Measurements from ENCODE around the gene CPVL. TPM values are rescaled to one million over a fixed set of nuclear protein-coding genes. Genes with fewer than 3 reads are reported as not detected.
"Not testable (repeated sequence)": the region's sequence is repeated elsewhere in the genome, so short reads cannot be mapped to it uniquely, and the experiment has no call there.

CPVL gene
- total RNA-seq, 2 experiments from 2014 or later = not detected

DNA sequence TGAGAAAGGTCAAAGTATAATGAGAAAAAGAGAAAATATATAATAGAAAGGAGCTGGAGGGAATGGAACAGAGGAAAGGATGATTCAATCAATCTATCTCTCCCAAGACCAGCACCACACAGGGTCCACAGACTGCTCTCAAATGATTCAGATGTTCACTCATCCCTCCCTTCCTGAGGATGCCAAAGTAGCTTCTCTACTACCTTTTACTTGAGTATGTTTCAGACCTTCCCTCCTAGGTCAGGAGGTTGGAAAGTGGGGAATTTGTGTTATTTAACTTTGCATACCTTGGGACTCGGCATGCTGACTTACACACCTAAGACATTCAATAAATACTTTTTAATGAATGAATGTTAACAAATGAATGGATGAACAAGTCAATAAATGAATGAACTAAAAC lies 30.6 kb downstream of the CPVL start:
- Mint-ChIP-seq H3K4me3 (no peak overlapping the region), H3K27ac (no peak overlapping the region), H3K27me3 (peaks cover 24% of the 10 kb centered on the region), H3K36me3 (no peaks in the 10 kb centered on the region), H3K4me1 (peaks cover 6% of the 10 kb centered on the region), H3K9me3 (no peaks in the 10 kb centered on the region)
- no peak for DNase-seq

DNA sequence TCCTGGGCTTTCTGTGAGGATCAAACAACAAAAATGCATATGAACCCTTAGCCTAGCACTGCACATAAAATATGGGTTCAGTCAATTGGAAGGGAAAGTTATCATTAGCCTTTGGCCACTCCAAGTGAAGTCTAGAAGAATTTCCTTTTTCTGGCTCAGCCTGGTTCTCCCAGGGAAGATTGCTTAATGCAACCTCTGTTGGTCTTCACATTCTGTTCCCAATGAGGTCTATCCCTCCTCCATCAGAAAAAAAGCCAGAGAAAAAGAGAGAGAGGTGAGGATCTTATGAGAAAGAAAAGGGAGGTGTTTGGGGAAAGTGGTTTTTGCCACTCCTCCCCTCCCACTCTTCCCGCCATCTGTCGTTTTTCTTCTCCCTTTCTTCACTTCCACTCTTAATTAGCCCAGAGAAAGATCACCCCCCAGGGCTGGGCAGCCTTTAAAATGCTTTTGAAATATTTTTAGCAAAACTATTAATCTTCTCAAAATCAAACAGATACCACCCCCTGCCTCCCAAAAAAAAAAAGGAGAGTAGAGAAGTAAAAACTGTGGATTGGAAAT lies 31.1 kb downstream of the CPVL start:
- Mint-ChIP-seq H3K27me3 (peaks cover 27% of the 10 kb centered on the region), H3K9me3 (no peaks in the 10 kb centered on the region), H3K4me3 (no peak overlapping the region), H3K36me3 (no peaks in the 10 kb centered on the region), H3K27ac (no peak overlapping the region), H3K4me1 (peaks cover 6% of the 10 kb centered on the region)
- no peak for DNase-seq

DNA sequence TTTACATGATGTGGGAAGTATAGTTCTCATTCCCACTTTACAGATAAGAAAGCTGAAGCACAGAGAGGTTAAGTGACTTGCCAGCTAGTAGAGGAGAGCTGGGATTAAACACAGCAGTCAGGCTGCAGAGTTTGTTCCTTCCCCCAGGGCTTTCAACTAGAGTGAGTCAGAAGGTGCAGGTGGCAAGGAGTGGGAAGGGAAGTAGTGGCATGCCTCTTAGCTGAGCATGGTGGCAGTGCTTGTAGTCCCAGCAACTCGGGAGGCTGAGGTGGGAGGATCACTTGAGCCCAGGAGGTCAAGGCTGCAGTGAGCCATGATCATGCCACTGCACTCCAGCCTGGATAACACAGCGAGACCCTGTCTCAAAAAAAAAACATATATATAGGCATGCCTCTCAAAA lies 32.1 kb downstream of the CPVL start:
- not testable (repeated sequence) for H3K4me3 Mint-ChIP-seq, H3K27ac Mint-ChIP-seq, H3K36me3 Mint-ChIP-seq, H3K9me3 Mint-ChIP-seq, H3K4me1 Mint-ChIP-seq, DNase-seq
- peaks cover 27% of the 10 kb centered on the region for H3K27me3 Mint-ChIP-seq

DNA sequence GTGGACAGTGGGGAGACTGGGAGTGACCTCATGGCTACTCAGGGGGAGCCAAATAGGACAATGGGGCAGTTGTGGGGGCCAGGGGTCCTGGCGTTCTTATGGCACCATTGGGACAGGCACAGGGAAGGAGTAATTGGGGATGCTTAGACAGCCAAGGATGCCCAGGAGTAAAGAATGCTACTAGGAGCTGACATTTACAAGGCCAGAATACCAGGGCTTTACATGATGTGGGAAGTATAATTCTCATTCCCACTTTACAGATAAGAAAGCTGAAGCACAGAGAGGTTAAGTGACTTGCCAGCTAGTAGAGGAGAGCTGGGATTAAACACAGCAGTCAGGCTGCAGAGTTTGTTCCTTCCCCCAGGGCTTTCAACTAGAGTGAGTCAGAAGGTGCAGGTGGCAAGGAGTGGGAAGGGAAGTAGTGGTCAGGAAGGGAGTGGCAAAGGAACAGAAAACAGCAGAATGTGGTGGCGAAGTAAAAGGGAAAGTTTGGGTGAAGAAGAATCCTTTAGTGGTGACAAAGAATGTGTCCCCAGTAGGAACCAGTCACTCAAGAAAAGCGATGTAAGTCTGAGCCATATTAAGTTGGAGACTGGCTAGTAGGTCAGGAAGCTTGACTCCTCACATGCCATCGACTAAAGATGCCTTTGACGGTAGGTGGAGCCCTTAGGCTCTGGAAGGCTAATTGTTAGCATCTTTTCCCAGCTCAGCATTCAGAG lies 32.8 kb downstream of the CPVL start:
- no peaks in the 10 kb centered on the region for H3K9me3 Mint-ChIP-seq
- H3K36me3 Mint-ChIP-seq = no peaks in the 10 kb centered on the region
- peaks cover 6% of the 10 kb centered on the region for H3K4me1 Mint-ChIP-seq
- peaks cover 22% of the 10 kb centered on the region for H3K27me3 Mint-ChIP-seq
- H3K27ac Mint-ChIP-seq = no peak overlapping the region
- no peak for DNase-seq
- H3K4me3 Mint-ChIP-seq = no peak overlapping the region

GRCh38 chr7:29112721-29113120 lies 33.6 kb downstream of the CPVL start:
- Mint-ChIP-seq H3K27ac (no peak overlapping the region), H3K27me3 (peaks cover 22% of the 10 kb centered on the region), H3K4me3 (no peak overlapping the region), H3K36me3 (no peaks in the 10 kb centered on the region), H3K9me3 (no peaks in the 10 kb centered on the region), H3K4me1 (peaks cover 6% of the 10 kb centered on the region)
- DNase-seq = no peak

DNA sequence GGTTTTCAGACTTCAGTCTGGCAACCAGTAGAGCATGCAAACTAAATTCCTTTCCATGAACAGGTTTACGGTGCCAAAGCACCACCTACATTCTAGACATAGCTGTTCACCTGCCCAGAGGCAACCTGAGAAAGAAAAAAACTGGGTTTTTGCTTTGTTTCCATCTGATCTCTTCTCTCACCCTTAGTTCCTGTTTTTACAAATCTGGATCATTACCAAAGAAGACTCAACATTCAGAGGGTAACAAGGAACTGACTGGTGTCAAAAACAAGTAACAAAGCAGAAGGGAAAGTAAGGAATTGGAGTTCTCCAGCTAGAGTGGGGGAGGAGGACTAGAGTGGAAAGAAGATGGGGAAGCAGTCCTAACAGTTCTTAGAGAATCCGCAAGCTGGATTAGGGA lies 36.4 kb downstream of the CPVL start:
- DNase-seq = no peak
- Mint-ChIP-seq H3K27ac (no peak overlapping the region), H3K4me3 (no peak overlapping the region), H3K4me1 (peaks cover 6% of the 10 kb centered on the region), H3K36me3 (no peaks in the 10 kb centered on the region), H3K27me3 (peaks cover 12% of the 10 kb centered on the region), H3K9me3 (no peaks in the 10 kb centered on the region)

- Mint-ChIP-seq H3K27me3 (peaks cover 8% of the 10 kb centered on the region), H3K36me3 (no peaks in the 10 kb centered on the region), H3K4me1 (peaks cover 6% of the 10 kb centered on the region), H3K27ac (no peak overlapping the region), H3K9me3 (no peaks in the 10 kb centered on the region), H3K4me3 (no peak overlapping the region)
- no peak for DNase-seq
Measured at GRCh38 chr7:29109358-29109757, 37.0 kb downstream of the CPVL start.

- Mint-ChIP-seq H3K36me3 (no peaks in the 10 kb centered on the region), H3K27me3 (peaks cover 4% of the 10 kb centered on the region), H3K27ac (no peak overlapping the region), H3K9me3 (no peaks in the 10 kb centered on the region), H3K4me1 (peaks cover 3% of the 10 kb centered on the region), H3K4me3 (no peak overlapping the region)
- DNase-seq = no peak
Measured at GRCh38 chr7:29107056-29107455, 39.3 kb downstream of the CPVL start.

GRCh38 chr7:29106669-29106988 lies 39.7 kb downstream of the CPVL start:
- Mint-ChIP-seq H3K27me3 (peaks cover 4% of the 10 kb centered on the region), H3K36me3 (no peaks in the 10 kb centered on the region), H3K9me3 (no peaks in the 10 kb centered on the region), H3K27ac (no peak overlapping the region), H3K4me3 (no peak overlapping the region), H3K4me1 (peaks cover 3% of the 10 kb centered on the region)
- DNase-seq = no peak

GRCh38 chr7:29105752-29106668 lies 40.3 kb downstream of the CPVL start:
- Mint-ChIP-seq H3K27ac (no peak overlapping the region), H3K9me3 (no peaks in the 10 kb centered on the region), H3K27me3 (peaks cover 4% of the 10 kb centered on the region), H3K36me3 (no peaks in the 10 kb centered on the region), H3K4me1 (peaks cover 3% of the 10 kb centered on the region), H3K4me3 (no peak overlapping the region)
- peak; percentile 5 for DNase-seq

GRCh38 chr7:29105191-29105590 lies 41.1 kb downstream of the CPVL start:
- Mint-ChIP-seq H3K36me3 (no peaks in the 10 kb centered on the region), H3K4me3 (no peak overlapping the region), H3K9me3 (no peaks in the 10 kb centered on the region), H3K27me3 (no peaks in the 10 kb centered on the region), H3K4me1 (peaks cover 3% of the 10 kb centered on the region), H3K27ac (no peak overlapping the region)
- DNase-seq = no peak

- H3K4me3 Mint-ChIP-seq = no peak overlapping the region
- peaks cover 3% of the 10 kb centered on the region for H3K4me1 Mint-ChIP-seq
- H3K27ac Mint-ChIP-seq = no peak overlapping the region
- DNase-seq = peak; percentile 30
- H3K27me3 Mint-ChIP-seq = no peaks in the 10 kb centered on the region
- no peaks in the 10 kb centered on the region for H3K9me3 Mint-ChIP-seq
- H3K36me3 Mint-ChIP-seq = no peaks in the 10 kb centered on the region
Measured at GRCh38 chr7:29102558-29103151, 43.7 kb downstream of the CPVL start.

- Mint-ChIP-seq H3K4me1 (peaks cover 3% of the 10 kb centered on the region), H3K4me3 (no peak overlapping the region), H3K27ac (no peak overlapping the region), H3K9me3 (no peaks in the 10 kb centered on the region), H3K27me3 (no peaks in the 10 kb centered on the region), H3K36me3 (no peaks in the 10 kb centered on the region)
- DNase-seq = no peak
Measured at GRCh38 chr7:29100924-29101323, 45.4 kb downstream of the CPVL start.

DNA sequence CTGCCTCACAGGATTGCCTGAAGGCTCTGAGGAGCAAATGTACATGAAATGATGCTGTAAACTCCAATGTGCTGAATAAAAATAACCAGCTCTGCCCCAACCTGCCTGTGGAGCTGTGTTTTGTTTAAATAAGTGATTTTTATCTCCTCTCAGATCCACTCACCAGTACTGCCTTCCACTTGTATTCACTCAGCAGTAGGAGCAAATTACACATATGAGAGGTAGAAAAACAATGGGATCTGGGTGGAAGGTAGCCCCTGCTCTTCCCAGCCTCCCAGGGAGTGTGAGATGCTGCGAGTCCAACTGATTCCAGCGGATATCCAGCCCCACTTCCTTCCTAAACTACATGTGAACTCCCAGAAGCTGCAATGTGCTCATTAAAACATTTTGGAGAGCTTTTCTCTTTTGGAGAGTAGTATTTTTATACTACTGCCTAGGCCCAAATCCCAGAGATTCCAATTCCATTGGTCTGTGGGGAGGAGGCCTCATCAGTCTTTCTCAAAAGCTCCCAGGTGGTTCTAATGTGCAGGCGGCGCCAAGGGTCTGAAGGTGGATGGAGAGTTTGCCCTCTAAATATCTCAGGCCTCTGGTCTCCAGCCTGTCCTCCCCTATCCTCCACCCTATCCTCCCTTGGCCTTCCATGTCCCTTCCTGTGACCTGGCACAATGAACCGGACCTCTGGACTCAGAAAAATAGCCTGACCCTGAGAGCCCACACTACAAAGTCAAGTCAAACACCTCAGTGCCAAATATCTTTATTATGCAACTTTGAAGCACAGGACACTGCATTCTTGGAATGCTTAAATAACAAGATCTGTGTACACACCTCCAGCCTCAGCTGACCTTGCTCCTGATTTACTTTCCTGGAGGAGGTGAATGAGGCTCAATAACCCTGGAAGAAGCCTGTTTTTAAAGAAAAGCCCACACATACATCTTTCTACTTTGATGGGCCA lies 46.2 kb downstream of the CPVL start:
- Mint-ChIP-seq H3K27me3 (no peaks in the 10 kb centered on the region), H3K27ac (no peak overlapping the region), H3K9me3 (no peaks in the 10 kb centered on the region), H3K36me3 (no peaks in the 10 kb centered on the region), H3K4me3 (no peak overlapping the region), H3K4me1 (peaks cover 3% of the 10 kb centered on the region)
- DNase-seq = no peak

All from activated naive CD8-positive, alpha-beta T cell treated with anti-CD3 and anti-CD28 coated beads for 36 hours (primary cell).